ENCODE data around the gene HSD3B2. TPM values are rescaled to one million over a fixed set of nuclear protein-coding genes. Genes with fewer than 3 reads are reported as not detected.
A peak's percentile ranks its signal among the peaks of the same experiment; 100 is the strongest.
"Not testable (repeated sequence)": the region's sequence is repeated elsewhere in the genome, so short reads cannot be mapped to it uniquely, and the experiment has no call there.

Gene HSD3B2
- total RNA-seq, 4 donors from 2014 or later, result 3.0 to 125 (median 46.4) TPM

DNA sequence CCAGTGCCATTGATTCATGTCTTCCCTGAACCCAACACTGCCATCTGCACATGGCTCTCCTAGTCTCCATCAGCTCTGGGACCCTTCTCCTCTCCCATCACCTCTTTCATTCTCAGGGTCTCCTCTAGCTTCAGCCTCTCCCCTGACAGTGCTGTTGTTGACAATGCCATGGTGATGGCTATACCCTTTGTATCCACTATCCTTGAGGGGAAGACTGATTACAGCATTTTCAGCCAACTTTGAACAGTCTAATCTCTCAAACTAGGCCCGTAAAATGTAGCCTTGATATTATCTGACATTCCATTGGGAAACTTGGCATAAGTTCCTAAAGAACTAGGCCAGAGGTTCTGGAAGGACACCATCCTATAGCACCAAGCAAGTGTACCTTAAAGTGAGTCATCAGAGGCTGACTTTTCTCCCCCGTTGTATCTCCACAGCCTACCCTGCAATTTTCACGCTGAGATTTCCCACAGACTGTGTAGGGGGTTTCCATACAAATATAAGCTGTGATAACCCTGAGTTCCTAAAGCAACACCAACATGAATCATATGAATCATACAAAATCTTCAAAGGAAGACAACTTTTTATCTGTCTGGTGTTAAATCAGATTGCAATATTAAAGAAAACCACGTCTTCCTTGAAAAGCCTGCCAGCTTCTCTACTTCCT is 40.6 kb upstream of the HSD3B2 start:
- DNase-seq, result no peak
- Histone ChIP-seq H3K4me1 (peaks cover 0 to 33% (median 14%) of the 10 kb centered on the region in 4 donors), H3K36me3 (no peaks in the 10 kb centered on the region), H3K9me3 (no peaks in the 10 kb centered on the region), H3K27me3 (no peaks in the 10 kb centered on the region), H3K27ac (peak overlapping the region in 2 of 4 donors; percentile 35 to 37), H3K4me3 (no peak overlapping the region)
- intact Hi-C loops (cut with DNase I; ENCODE audit: low total_unique reads) (no loop called here), in situ Hi-C loops (cut with MboI; ENCODE audit: low pct_ligation_motif_present in 1 of 4, low pct_unique_long_range_greater_than_20kb in 1 of 4, low sequenced_read_pairs in 3 of 4) (no loop called here)
- TF ChIP-seq POLR2A (IDR thresholded peaks at IDR 0.05) (no peak), POLR2AphosphoS5 (IDR thresholded peaks at IDR 0.05) (no peak), CTCF (IDR thresholded peaks at IDR 0.05) (no peak), EP300 (IDR thresholded peaks at IDR 0.05; ENCODE audit: low read depth) (no peak)
- 37 to 42% methylated on average over 3 to 4 of the region's 4 CpGs for WGBS, 2 donors (ENCODE audit: low coverage in 1 of 2)

GRCh38 chr1:119375366-119375765 is 39.6 kb upstream of the HSD3B2 start:
- Histone ChIP-seq H3K27ac (no peak overlapping the region), H3K36me3 (no peaks in the 10 kb centered on the region), H3K9me3 (no peaks in the 10 kb centered on the region), H3K4me3 (no peak overlapping the region), H3K4me1 (peaks cover 0 to 33% (median 14%) of the 10 kb centered on the region in 4 donors), H3K27me3 (no peaks in the 10 kb centered on the region)
- 78% methylated on average over 1 of the region's 1 CpG for WGBS, 2 donors (ENCODE audit: low coverage in 1 of 2)
- in situ Hi-C loops (cut with MboI; ENCODE audit: low pct_ligation_motif_present in 1 of 4, low pct_unique_long_range_greater_than_20kb in 1 of 4, low sequenced_read_pairs in 3 of 4), result no loop called here
- DNase-seq, result no peak
- no peak for TF ChIP-seq POLR2A (IDR thresholded peaks at IDR 0.05)
- TF ChIP-seq POLR2AphosphoS5 (IDR thresholded peaks at IDR 0.05), result no peak
- TF ChIP-seq CTCF (IDR thresholded peaks at IDR 0.05), result no peak
- no peak for TF ChIP-seq EP300 (IDR thresholded peaks at IDR 0.05; ENCODE audit: low read depth)
- intact Hi-C loops (cut with DNase I; ENCODE audit: low total_unique reads), result no loop called here

- DNase-seq, result no peak
- intact Hi-C loops (cut with DNase I; ENCODE audit: low total_unique reads), result no loop called here
- H3K4me3 ChIP-seq, result no peak overlapping the region
- H3K4me1 ChIP-seq, result peaks cover 0 to 33% (median 14%) of the 10 kb centered on the region in 4 donors
- no peak for TF ChIP-seq CTCF (IDR thresholded peaks at IDR 0.05)
- TF ChIP-seq POLR2A (IDR thresholded peaks at IDR 0.05), result no peak
- no peak for TF ChIP-seq EP300 (IDR thresholded peaks at IDR 0.05; ENCODE audit: low read depth)
- no peak for TF ChIP-seq POLR2AphosphoS5 (IDR thresholded peaks at IDR 0.05)
- in situ Hi-C loops (cut with MboI; ENCODE audit: low pct_ligation_motif_present in 1 of 4, low pct_unique_long_range_greater_than_20kb in 1 of 4, low sequenced_read_pairs in 3 of 4), result no loop called here
- no peak overlapping the region for H3K27ac ChIP-seq
- H3K36me3 ChIP-seq, result no peaks in the 10 kb centered on the region
- no peaks in the 10 kb centered on the region for H3K27me3 ChIP-seq
- no peaks in the 10 kb centered on the region for H3K9me3 ChIP-seq
- 81% methylated on average over 1 of the region's 1 CpG; no CpG with 5 or more reads in 1 of the 2 donors for WGBS, 2 donors (ENCODE audit: low coverage in 1 of 2)
Observed at GRCh38 chr1:119376594-119376993, 38.4 kb upstream of the HSD3B2 start.

- H3K36me3 ChIP-seq; in situ Hi-C loops (cut with MboI; ENCODE audit: low pct_ligation_motif_present in 1 of 4, low pct_unique_long_range_greater_than_20kb in 1 of 4, low sequenced_read_pairs in 3 of 4); H3K27ac ChIP-seq; intact Hi-C loops (cut with DNase I; ENCODE audit: low total_unique reads); H3K4me3 ChIP-seq; H3K27me3 ChIP-seq; H3K9me3 ChIP-seq; DNase-seq: not testable (repeated sequence)
- 70 to 75% methylated on average over 1 to 2 of the region's 2 CpGs for WGBS, 2 donors (ENCODE audit: low coverage in 1 of 2)
- peaks cover 0 to 24% (median 14%) of the 10 kb centered on the region in 4 donors for H3K4me1 ChIP-seq
Observed at GRCh38 chr1:119377594-119377993, 37.4 kb upstream of the HSD3B2 start.

DNA sequence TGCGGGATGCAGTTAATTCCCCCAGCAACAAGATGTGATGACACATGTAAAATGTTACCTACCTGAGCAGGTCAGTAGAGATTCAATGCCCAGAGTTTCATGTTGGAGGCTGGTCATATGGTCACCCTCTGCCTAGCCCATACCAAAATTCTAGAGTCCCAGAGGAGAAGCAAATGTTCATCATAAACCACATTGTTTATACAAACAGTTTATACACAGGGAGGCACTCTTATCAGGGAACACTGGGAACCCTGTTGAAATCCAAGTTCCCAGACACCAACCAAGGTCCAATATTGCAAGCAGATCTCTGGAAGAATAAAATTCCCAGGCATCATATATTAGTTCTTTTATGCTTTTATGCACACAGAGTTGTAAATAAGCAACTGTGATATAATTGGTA is 35.8 kb upstream of the HSD3B2 start:
- DNase-seq, result no peak
- no peak for TF ChIP-seq POLR2AphosphoS5 (IDR thresholded peaks at IDR 0.05)
- TF ChIP-seq POLR2A (IDR thresholded peaks at IDR 0.05), result no peak
- TF ChIP-seq EP300 (IDR thresholded peaks at IDR 0.05; ENCODE audit: low read depth), result no peak
- TF ChIP-seq CTCF (IDR thresholded peaks at IDR 0.05), result no peak
- WGBS, 2 donors (ENCODE audit: low coverage in 1 of 2), result 75 to 80% methylated on average over 1 of the region's 1 CpG
- H3K4me1 ChIP-seq, result peaks cover 0 to 11% (median 4%) of the 10 kb centered on the region in 4 donors
- H3K27ac ChIP-seq, result no peak overlapping the region
- no peak overlapping the region for H3K4me3 ChIP-seq
- intact Hi-C loops (cut with DNase I; ENCODE audit: low total_unique reads), result no loop called here
- no peaks in the 10 kb centered on the region for H3K36me3 ChIP-seq
- in situ Hi-C loops (cut with MboI; ENCODE audit: low pct_ligation_motif_present in 1 of 4, low pct_unique_long_range_greater_than_20kb in 1 of 4, low sequenced_read_pairs in 3 of 4), result no loop called here
- H3K9me3 ChIP-seq, result no peaks in the 10 kb centered on the region
- no peaks in the 10 kb centered on the region for H3K27me3 ChIP-seq

Data from transverse colon (tissue), 4 donors.